HepG2 (cell line): ENCODE measurements around the gene SLC16A4. TPM values are rescaled to one million over a fixed set of nuclear protein-coding genes. Genes with fewer than 3 reads are reported as not detected.

ENCODE experiments used
- CREB1 ChIP-seq, 2 experiments: fragments of 450-650 bp in 1 of 2; IDR thresholded peaks; 2 replicates each; pipeline ENCODE4 v1.6.1; 2016 to 2017; ENCODE audit warnings: control low read depth in 1 of 2, mild to moderate bottlenecking in 1 of 2, missing compliant biosample characterization in 1 of 2, missing genetic modification characterization in 1 of 2
- FOXK1 ChIP-seq: sonication (generic); formaldehyde crosslinking; IDR thresholded peaks from 2 replicates; pipeline ENCODE4 v1.4.0; 2020; ENCODE audit warnings: low read depth, missing genetic modification reagents, borderline replicate concordance
- GTF2F1 ChIP-seq: fragments of 150-350 bp; IDR thresholded peaks from 2 replicates; pipeline ENCODE4 v1.6.1; 2014; ENCODE audit warnings: low read length
- LBX2 ChIP-seq: sonication (generic); formaldehyde crosslinking; IDR thresholded peaks from 2 replicates; pipeline ENCODE4 v1.5.0; 2020; ENCODE audit warnings: missing genetic modification reagents, mild to moderate bottlenecking, borderline replicate concordance
- POLR2AphosphoS5 ChIP-seq: IDR thresholded peaks from 2 replicates; pipeline ENCODE4 v1.6.1; 2012; ENCODE audit warnings: low read depth, low read length
- RFX3 ChIP-seq: IDR thresholded peaks from 2 replicates; pipeline ENCODE4 v1.6.1; 2016; ENCODE audit warnings: missing biosample characterization, missing genetic modification reagents
- SOX5 ChIP-seq: IDR thresholded peaks from 2 replicates; pipeline ENCODE4 v1.6.1; 2016; ENCODE audit warnings: borderline replicate concordance
- SP2 ChIP-seq: sonication (generic); formaldehyde crosslinking; IDR thresholded peaks from 2 replicates; pipeline ENCODE4 v1.5.1; 2020; ENCODE audit warnings: mild to moderate bottlenecking, missing genetic modification reagents
- TFDP1 ChIP-seq: IDR thresholded peaks from 2 replicates; pipeline ENCODE4 v1.6.1; 2016; ENCODE audit warnings: missing compliant biosample characterization, missing genetic modification reagents, borderline replicate concordance
- THAP11 ChIP-seq: IDR thresholded peaks from 2 replicates; pipeline ENCODE4 v1.6.1; 2016; ENCODE audit warnings: missing biosample characterization, missing genetic modification reagents
- USF2 ChIP-seq, 2 experiments: sonication (generic) in 1 of 2; formaldehyde crosslinking in 1 of 2; IDR thresholded peaks; 2 replicates each; pipeline versions ENCODE4 v1.5.1 to v1.6.1; 2011 to 2020; ENCODE audit warnings: borderline replicate concordance in 1 of 2, low read depth in 1 of 2, low read length in 1 of 2, mild to moderate bottlenecking in 1 of 2, missing genetic modification reagents in 1 of 2, moderate library complexity in 1 of 2
- ZBTB34 ChIP-seq: sonication (generic); formaldehyde crosslinking; IDR thresholded peaks from 2 replicates; pipeline ENCODE4 v1.8.0; 2022; ENCODE audit warnings: mild to moderate bottlenecking, missing genetic modification reagents
- ZBTB43 ChIP-seq: sonication (generic); formaldehyde crosslinking; conservative IDR thresholded peaks from 2 replicates; pipeline ENCODE4 v1.4.0; 2020; ENCODE audit warnings: missing genetic modification reagents
- ZHX2 ChIP-seq, 2 experiments: sonication (generic) in 1 of 2; formaldehyde crosslinking in 1 of 2; IDR thresholded peaks; 2 replicates each; pipeline versions ENCODE4 v1.6.1 to v1.9.0; 2014 to 2022; ENCODE audit warnings: antibody characterized with exemption in 1 of 2, borderline replicate concordance in 1 of 2, inconsistent platforms in 1 of 2, low read depth in 1 of 2, missing genetic modification reagents in 1 of 2
- ZKSCAN8 ChIP-seq: IDR thresholded peaks from 2 replicates; pipeline ENCODE4 v1.6.1; 2016; ENCODE audit warnings: borderline replicate concordance, missing genetic modification reagents, missing compliant biosample characterization
- polyA plus RNA-seq, 8 experiments: library from polyadenylated mRNA; depleted of rRNA in 3 of 8; stranded (reverse) in 7 of 8; unstranded in 1 of 8; fragments of >200 nt; fragmentation: Illumina TruSeq in 4 of 8; extraction: Trizol in 4 of 8; gene quantifications; 2 replicates each; pipeline versions ENCODE4 v1.2.1 to v1.2.3, GENCODE V29; 2011 to 2016; ENCODE audit warnings: low read depth in 4 of 8, missing spikeins in 1 of 8, mixed read lengths in 1 of 8; ENCODE audit not compliant: insufficient read depth in 1 of 8
- total RNA-seq, 5 experiments: library from RNA; depleted of rRNA; stranded (reverse); fragments of >200 nt; fragmentation: Illumina TruSeq; extraction: Trizol; gene quantifications; 2 replicates each; pipeline ENCODE4 v1.2.3, GENCODE V29; 2016; ENCODE audit warnings: low read depth in 1 of 5

Gene SLC16A4
- total and polyA plus RNA-seq, 2 of the 13 experiments (the other 11 are each of a cell fraction or from before 2014, with no cell fraction given), result 1.1 to 1.5 TPM

- peak; percentile 3; the same call in 1 of the 2 replicates for TF ChIP-seq SOX5 (CRISPR knock-in tag)
- TF ChIP-seq RFX3 (CRISPR knock-in tag), result no peak
- TF ChIP-seq SP2, result peak; percentile 93
- TF ChIP-seq TFDP1 (CRISPR knock-in tag), result peak; percentile 91
- no peak; the same call in 1 of the 2 replicates for TF ChIP-seq ZBTB34 (CRISPR knock-in tag)
- no peak for TF ChIP-seq ZHX2 (IDR thresholded peaks at IDR 0.05; ENCODE audit: low read depth)
- TF ChIP-seq ZHX2 (CRISPR knock-in tag; IDR thresholded peaks at IDR 0.05; ENCODE audit: borderline replicate concordance), result no peak
- no peak for TF ChIP-seq LBX2 (CRISPR knock-in tag)
- no peak; the same call in 1 of the 2 replicates for TF ChIP-seq CREB1 (IDR thresholded peaks at IDR 0.05)
- peak; percentile 92; the same call in 1 of the 2 replicates for TF ChIP-seq CREB1 (CRISPR knock-in tag; IDR thresholded peaks at IDR 0.05)
- TF ChIP-seq ZBTB43 (CRISPR knock-in tag), result 0 out of 2 replicates have a peak, but pooled peaks have one; percentile 3
- peak; percentile 98 for TF ChIP-seq USF2 (IDR thresholded peaks at IDR 0.05; ENCODE audit: low read depth, low read length)
- peak; percentile 96; the same call in 1 of the 2 replicates for TF ChIP-seq USF2 (CRISPR knock-in tag; IDR thresholded peaks at IDR 0.05; ENCODE audit: borderline replicate concordance)
- no peak for TF ChIP-seq POLR2AphosphoS5
- peak; percentile 69 for TF ChIP-seq FOXK1 (CRISPR knock-in tag)
- no peak for TF ChIP-seq ZKSCAN8 (CRISPR knock-in tag)
- peak; percentile 96 for TF ChIP-seq GTF2F1
- peak; percentile 24; the same call in 1 of the 2 replicates for TF ChIP-seq THAP11 (CRISPR knock-in tag)
Measured at GRCh38 chr1:110338886-110339406, 51.9 kb downstream of the SLC16A4 start, which contains the start of gene RBM15 (continued).
